Measurements from ENCODE around the gene ACP2.

DNA sequence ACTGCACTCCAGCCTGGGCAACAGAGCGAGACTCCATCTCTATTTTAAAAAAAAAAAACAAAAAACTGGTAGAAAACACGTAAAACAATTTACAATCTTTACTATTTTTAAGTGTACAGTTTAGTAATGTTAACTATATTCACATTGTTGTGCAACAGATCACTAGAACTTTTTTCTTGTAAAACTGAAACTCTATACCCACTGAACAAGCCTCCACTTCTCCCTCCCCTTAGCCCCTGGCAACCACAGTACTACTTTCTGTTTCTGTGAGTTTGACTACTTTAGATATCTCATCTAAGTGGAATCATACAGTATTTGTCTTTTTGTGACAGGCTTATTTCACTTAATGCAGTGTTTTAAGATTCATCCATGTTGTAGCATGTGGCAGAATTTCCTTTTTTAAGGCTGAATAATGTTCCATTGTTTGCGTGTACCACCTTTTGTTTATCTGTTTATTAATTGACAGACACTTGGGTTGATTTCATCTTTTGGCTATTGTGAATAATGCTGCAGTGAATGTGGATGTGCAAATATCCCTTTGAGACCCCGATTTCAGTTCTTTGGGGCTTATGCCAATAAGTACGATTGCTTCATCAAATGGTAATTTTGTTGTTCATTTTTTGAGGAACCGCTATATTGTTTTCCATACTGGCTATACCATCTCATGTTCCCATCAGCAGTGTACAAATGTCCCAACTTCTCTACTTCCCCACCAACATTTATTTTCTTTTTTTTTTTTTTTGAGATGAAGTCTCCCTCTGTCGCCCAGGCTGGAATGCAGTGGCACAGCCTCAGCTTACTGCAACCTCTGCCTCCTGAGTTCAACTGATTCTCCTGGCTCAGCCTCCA is 22.8 kb downstream of the ACP2 start:
- TF ChIP-seq, protein P1, sequence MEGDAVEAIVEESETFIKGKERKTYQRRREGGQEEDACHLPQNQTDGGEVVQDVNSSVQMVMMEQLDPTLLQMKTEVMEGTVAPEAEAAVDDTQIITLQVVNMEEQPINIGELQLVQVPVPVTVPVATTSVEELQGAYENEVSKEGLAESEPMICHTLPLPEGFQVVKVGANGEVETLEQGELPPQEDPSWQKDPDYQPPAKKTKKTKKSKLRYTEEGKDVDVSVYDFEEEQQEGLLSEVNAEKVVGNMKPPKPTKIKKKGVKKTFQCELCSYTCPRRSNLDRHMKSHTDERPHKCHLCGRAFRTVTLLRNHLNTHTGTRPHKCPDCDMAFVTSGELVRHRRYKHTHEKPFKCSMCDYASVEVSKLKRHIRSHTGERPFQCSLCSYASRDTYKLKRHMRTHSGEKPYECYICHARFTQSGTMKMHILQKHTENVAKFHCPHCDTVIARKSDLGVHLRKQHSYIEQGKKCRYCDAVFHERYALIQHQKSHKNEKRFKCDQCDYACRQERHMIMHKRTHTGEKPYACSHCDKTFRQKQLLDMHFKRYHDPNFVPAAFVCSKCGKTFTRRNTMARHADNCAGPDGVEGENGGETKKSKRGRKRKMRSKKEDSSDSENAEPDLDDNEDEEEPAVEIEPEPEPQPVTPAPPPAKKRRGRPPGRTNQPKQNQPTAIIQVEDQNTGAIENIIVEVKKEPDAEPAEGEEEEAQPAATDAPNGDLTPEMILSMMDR (IDR thresholded peaks at IDR 0.05; ENCODE audit: insufficient read depth, low read depth, low read length), result no peak
- no peak for TF ChIP-seq EZH2 (IDR thresholded peaks at IDR 0.05; ENCODE audit: insufficient read depth, low read length)
